DND-41 (cell line): ENCODE results near the gene EFCC1.

ENCODE experiments used
- ATAC-seq: fragments of 200-7000 bp; cut with Tn5 transposase; 3 replicates; pipeline ENCODE4 v1.9.1; 2021; ENCODE audit warnings: low read depth; ENCODE audit not compliant: insufficient read depth
- DNase-seq: peaks from one replicate; pipeline ENCODE4 v3.0.0-alpha.2; 2020
- H2AFZ ChIP-seq: 2 replicates; pipeline ENCODE4 v1.6.0; 2012; ENCODE audit warnings: low read depth, low read length
- H3K27ac ChIP-seq: 2 replicates; pipeline ENCODE4 v1.5.1; 2012; ENCODE audit warnings: low read length, inconsistent platforms
- H3K27me3 ChIP-seq: fragments of 200-600 bp; sonication (generic); 2 replicates; pipeline ENCODE4 v1.6.0; 2012; ENCODE audit warnings: low read length, mild to moderate bottlenecking, inconsistent platforms; ENCODE audit not compliant: insufficient read depth, poor library complexity
- H3K36me3 ChIP-seq: 2 replicates; pipeline ENCODE4 v1.5.1; 2012; ENCODE audit warnings: low read length, inconsistent platforms; ENCODE audit not compliant: insufficient read depth
- H3K4me1 ChIP-seq: 2 replicates; pipeline ENCODE4 v1.5.1; 2012; ENCODE audit warnings: mild to moderate bottlenecking, low read length; ENCODE audit not compliant: insufficient read depth
- H3K4me2 ChIP-seq: 2 replicates; pipeline ENCODE4 v1.6.0; 2012; ENCODE audit warnings: mild to moderate bottlenecking, moderate library complexity, low read length, inconsistent platforms; ENCODE audit not compliant: insufficient read depth
- H3K4me3 ChIP-seq, 2 experiments: fragments of 200-600 bp in 1 of 2; shearing (Covaris generic) in 1 of 2; 2 replicates each; pipeline ENCODE4 v1.5.1; 2012 to 2016; ENCODE audit warnings: inconsistent platforms in 2 of 2, low read length in 2 of 2, mild to moderate bottlenecking in 2 of 2, low read depth in 1 of 2, moderate library complexity in 1 of 2
- H3K79me2 ChIP-seq: 2 replicates; pipeline ENCODE4 v1.6.0; 2012; ENCODE audit warnings: low read length, inconsistent platforms; ENCODE audit not compliant: insufficient read depth
- H3K9ac ChIP-seq: 2 replicates; pipeline ENCODE4 v1.6.0; 2012; ENCODE audit warnings: low read depth, mild to moderate bottlenecking, inconsistent platforms, low read length, moderate library complexity
- H3K9me3 ChIP-seq: 2 replicates; pipeline ENCODE4 v1.5.1; 2012; ENCODE audit warnings: low read length, moderate library complexity, mild to moderate bottlenecking, inconsistent platforms; ENCODE audit not compliant: insufficient read depth, severe bottlenecking
- H4K20me1 ChIP-seq: 2 replicates; pipeline ENCODE4 v1.6.0; 2012; ENCODE audit warnings: low read length; ENCODE audit not compliant: insufficient read depth
- EZH2 ChIP-seq: IDR thresholded peaks from 3 replicates; pipeline ENCODE4 v1.6.1; 2012; ENCODE audit warnings: borderline replicate concordance, low read depth, mild to moderate bottlenecking, moderate library complexity, low read length, inconsistent platforms; ENCODE audit not compliant: severe bottlenecking
- TF ChIP-seq, protein P1 (sequence below): IDR thresholded peaks from 2 replicates; pipeline ENCODE4 v1.5.1; 2012; ENCODE audit warnings: borderline replicate concordance, low read length, moderate library complexity, mild to moderate bottlenecking; ENCODE audit not compliant: poor library complexity, severe bottlenecking; ENCODE audit errors: extremely low read depth

EFCC1 gene

DNA sequence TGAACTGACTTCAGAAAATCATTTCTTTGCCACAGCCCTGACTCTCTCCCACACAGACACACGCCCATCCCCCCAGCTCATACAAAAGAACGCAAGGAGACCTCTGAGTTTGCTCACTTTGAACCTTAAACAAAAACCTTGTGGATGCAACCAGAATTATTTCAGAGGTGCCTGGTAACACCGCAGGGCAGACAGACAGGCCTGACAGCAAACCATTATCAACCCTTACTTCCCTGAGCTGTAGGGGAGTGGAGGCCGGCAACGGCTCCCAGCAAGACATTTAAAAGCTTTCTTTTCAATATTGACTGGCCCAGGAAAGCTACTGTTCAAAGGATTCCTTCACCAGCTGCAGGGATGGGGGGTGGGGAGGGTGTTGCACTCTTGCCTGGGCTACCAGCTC is 2.0 kb upstream of the EFCC1 start:
- no peak for TF ChIP-seq EZH2
- TF ChIP-seq, protein P1, sequence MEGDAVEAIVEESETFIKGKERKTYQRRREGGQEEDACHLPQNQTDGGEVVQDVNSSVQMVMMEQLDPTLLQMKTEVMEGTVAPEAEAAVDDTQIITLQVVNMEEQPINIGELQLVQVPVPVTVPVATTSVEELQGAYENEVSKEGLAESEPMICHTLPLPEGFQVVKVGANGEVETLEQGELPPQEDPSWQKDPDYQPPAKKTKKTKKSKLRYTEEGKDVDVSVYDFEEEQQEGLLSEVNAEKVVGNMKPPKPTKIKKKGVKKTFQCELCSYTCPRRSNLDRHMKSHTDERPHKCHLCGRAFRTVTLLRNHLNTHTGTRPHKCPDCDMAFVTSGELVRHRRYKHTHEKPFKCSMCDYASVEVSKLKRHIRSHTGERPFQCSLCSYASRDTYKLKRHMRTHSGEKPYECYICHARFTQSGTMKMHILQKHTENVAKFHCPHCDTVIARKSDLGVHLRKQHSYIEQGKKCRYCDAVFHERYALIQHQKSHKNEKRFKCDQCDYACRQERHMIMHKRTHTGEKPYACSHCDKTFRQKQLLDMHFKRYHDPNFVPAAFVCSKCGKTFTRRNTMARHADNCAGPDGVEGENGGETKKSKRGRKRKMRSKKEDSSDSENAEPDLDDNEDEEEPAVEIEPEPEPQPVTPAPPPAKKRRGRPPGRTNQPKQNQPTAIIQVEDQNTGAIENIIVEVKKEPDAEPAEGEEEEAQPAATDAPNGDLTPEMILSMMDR = no peak
- H4K20me1 ChIP-seq = no peaks in the 10 kb centered on the region
- H3K4me3 ChIP-seq = peak overlapping the region in 1 of 2 experiments; percentile 26; a peak in 2 of 4 replicates
- H3K9ac ChIP-seq = peak overlapping the region; percentile 54
- no peaks in the 10 kb centered on the region for H3K9me3 ChIP-seq
- H3K27ac ChIP-seq = peak overlapping the region; percentile 89
- peak; percentile 75 for DNase-seq
- H2AFZ ChIP-seq = peak overlapping the region; percentile 37
- no peaks in the 10 kb centered on the region for H3K36me3 ChIP-seq
- no peaks in the 10 kb centered on the region for H3K79me2 ChIP-seq
- ATAC-seq = peak; percentile 66
- peak overlapping the region; percentile 46 for H3K4me2 ChIP-seq
- peaks cover 63% of the 10 kb centered on the region for H3K4me1 ChIP-seq
- H3K27me3 ChIP-seq = no peaks in the 10 kb centered on the region

DNA sequence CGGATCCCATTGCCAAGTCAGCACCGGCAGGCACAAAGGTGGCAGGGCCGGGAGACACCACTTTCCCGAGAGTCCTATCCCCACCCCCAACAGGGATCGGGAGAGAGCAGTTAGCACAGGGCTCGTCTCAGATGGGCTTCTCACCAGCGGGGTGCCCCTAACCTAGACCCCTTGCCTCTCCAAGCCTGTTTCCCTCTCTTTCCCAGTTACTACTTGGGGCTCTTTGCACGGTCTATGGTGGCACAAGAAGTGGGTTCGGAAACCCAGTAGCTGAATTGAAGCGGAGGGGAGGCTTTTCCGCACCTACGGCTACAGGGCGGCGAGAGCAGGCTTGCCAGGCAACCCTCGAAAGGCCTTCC is 383 bp upstream of the EFCC1 start:
- H3K4me1 ChIP-seq = peaks cover 55% of the 10 kb centered on the region

DNA sequence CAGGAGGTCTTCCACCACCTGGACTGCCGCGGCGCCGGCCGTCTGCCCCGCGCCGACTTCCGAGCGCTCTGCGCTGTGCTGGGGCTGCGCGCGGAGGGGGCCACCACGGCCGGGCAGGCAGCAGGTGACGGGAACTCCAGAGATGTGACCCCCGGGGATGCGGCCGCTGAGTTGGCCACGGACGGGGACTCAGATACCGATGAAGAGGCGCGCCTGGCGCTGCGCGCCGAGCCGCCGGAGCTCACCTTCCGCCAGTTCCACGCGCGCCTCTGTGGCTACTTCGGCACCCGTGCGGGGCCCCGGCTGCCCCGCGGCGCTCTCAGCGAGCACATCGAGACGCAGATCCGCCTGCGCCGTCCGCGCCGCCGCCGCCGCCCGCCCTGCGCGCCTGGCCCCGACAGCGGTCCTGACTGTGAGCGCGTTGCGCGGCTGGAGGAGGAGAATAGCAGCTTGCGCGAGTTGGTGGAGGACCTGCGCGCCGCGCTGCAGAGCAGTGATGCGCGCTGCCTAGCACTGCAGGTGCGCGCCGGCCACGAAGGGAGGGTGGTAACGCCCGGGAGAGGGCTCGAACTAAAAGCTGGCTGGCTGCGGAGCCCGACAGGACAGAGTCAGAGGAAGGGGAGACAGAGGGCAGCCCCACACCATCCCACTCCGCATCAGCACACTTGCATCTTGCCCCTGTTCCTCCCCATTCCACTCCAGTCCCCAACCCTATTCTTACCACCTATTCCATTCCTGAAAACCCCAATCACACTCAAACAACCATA is 885 bp downstream of the EFCC1 start:
- no peaks in the 10 kb centered on the region for H3K36me3 ChIP-seq
- H3K4me3 ChIP-seq = no peak overlapping the region
- TF ChIP-seq, protein P1 = no peak
- no peaks in the 10 kb centered on the region for H3K79me2 ChIP-seq
- H3K27ac ChIP-seq = no peak overlapping the region
- ATAC-seq (no peak), DNase-seq (no peak)
- H3K9ac ChIP-seq = no peak overlapping the region
- H4K20me1 ChIP-seq = no peaks in the 10 kb centered on the region
- H3K27me3 ChIP-seq = no peaks in the 10 kb centered on the region
- H3K9me3 ChIP-seq = no peaks in the 10 kb centered on the region
- H3K4me2 ChIP-seq = no peak overlapping the region
- no peak overlapping the region for H2AFZ ChIP-seq
- H3K4me1 ChIP-seq = peaks cover 44% of the 10 kb centered on the region

More for the DNA sequence above, 383 bp upstream of the EFCC1 start:
- Histone ChIP-seq H3K79me2 (no peaks in the 10 kb centered on the region), H3K4me2 (no peak overlapping the region), H2AFZ (no peak overlapping the region), H3K9me3 (no peaks in the 10 kb centered on the region), H3K27me3 (no peaks in the 10 kb centered on the region), H3K27ac (peak overlapping the region; percentile 89), H3K9ac (no peak overlapping the region), H3K4me3 (no peak overlapping the region), H4K20me1 (no peaks in the 10 kb centered on the region), H3K36me3 (no peaks in the 10 kb centered on the region)
- ATAC-seq (no peak), DNase-seq (no peak)
- no peak for TF ChIP-seq EZH2
- TF ChIP-seq, protein P1 = no peak
